NCI-H2227 (cell line): Measurements from ENCODE around the gene MBNL1.

Experiments
- DNase-seq: peaks from one replicate; lab custom pipeline; 2025; ENCODE audit not compliant: unreplicated experiment; lab: John Stamatoyannopoulos, UW

MBNL1 gene

DNA sequence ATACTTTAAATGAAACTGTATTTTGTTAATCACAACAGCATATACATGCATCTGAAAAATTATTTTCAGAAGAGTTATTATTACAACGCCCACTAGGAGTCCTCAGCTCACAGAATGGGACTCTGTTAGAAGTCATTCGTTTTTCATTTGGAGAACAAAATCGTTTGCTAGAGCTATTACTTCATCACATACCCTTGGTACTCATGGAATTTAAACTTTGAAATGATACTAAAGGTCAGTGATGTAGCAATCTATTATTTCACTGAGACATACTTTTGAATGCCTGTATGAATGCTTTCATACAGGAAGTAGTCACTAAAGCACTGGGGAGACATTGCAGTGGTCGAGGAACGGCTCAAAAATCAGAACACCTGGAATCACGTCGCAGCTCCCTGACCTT lies 198.1 kb downstream of the MBNL1 start:
- peak; percentile 12 for DNase-seq

DNA sequence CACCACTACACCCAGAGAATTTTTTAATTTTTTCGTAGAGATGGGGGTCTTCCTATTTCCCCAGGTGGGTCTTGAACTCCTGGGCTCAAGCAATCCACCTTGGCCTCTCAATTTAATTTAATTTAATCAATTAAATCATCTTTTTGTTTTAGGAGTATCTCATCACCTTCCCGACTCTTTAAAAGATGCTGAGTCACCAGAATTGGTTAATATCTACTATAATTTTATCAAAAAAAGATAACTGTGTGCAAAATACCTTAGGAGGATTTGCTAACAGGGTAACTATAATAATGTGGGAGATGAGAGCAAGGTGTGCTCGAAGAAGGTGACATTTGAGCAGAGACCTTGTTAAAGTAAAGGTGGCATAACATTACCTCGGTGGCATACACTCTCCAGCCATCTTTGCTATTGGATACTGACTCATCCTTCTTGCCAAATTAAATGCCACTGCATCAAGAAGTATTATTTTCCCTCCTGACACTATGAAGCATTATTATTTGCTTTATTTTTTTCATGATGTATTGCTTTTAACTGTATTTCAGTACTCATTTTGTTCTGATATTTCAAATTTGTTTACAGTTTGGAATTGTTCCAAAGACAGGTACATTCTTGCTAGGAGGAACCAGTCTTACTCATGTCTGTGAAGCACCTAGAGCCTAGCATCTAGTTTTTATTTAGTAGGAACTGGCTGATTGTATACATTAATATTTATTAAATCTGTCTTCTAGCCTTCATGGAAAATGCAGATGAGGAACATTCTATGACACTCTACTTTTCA lies 200.7 kb downstream of the MBNL1 start:
- DNase-seq, result no peak

DNA sequence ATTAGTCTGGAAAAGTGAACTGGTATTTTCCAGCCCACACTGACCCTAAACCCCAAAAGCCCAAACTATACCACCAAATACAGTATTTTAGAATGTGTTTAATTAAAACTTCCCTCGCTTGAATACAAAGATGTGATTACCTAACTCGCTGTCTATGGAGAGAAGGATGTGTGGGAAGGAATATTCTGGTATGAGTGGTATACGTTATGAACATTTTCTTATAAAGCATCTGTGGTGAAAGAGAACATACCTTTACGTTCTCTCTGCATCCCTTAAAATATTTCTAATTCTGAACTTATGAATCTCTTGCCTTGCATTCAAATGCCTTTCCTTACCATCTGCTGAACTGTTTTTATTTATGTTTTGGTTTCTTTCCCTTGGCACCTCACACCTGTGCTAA lies 201.4 kb downstream of the MBNL1 start:
- DNase-seq, result no peak

- DNase-seq, result no peak
Observed at GRCh38 chr3:152470893-152471292, 202.2 kb downstream of the MBNL1 start.

- DNase-seq, result peak; percentile 53
Observed at GRCh38 chr3:152471814-152472671, 203.3 kb downstream of the MBNL1 start.

DNA sequence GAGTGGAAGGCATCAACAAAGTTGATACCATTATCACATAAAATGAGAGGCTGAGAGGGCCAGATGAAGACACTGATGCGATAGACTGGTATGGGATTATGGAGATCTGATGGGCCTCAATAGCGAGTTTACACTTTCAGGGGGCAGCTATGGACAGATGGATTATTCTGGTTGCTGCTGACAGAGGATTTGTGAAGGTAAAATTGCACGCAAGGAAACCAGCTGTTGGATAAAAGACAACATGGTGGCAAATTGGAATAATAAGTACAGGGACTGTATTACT lies 203.9 kb downstream of the MBNL1 start:
- DNase-seq, result no peak

GRCh38 chr3:152474585-152474984 lies 205.9 kb downstream of the MBNL1 start:
- no peak for DNase-seq

DNA sequence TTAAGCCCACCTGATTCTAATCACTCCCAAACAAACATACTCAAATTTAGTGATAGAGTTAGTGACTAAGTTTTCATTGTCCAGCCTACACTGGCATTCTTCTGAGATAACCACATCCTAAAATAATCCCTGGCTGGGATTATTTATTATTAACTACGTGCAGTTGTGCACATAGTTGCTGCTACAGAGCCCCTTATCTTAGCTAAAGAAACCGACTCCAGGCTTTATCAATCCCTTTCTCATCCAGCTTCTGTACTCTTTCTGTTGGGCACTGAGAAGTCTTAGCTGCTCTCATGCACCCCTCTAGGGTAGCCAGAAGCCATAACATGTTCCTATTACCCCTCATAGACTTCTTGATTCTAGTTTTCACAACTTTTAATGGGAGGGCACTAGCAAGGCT lies 208.7 kb downstream of the MBNL1 start:
- no peak for DNase-seq

GRCh38 chr3:152480282-152480953 lies 211.7 kb downstream of the MBNL1 start:
- no peak for DNase-seq

DNA sequence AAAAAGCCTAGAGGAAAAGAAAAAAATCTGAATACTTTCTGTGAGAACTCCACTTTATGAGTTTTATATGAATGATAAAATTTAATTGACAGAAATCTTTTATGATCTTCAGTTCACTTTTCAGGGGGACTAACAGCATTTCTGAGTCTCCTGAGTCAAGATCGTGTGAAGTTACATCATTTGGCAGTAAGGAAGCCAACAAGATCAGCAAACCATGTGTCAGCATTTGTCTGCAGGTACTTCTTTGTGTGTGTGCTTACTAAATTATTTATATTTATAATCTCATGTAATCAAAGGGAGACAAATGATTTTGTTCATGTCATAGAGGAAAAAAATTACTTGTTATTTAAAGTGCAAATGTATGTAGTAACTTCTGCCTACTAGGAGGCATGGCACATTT lies 217.6 kb downstream of the MBNL1 start:
- no peak for DNase-seq

GRCh38 chr3:152488449-152488848 lies 219.7 kb downstream of the MBNL1 start:
- no peak for DNase-seq

DNA sequence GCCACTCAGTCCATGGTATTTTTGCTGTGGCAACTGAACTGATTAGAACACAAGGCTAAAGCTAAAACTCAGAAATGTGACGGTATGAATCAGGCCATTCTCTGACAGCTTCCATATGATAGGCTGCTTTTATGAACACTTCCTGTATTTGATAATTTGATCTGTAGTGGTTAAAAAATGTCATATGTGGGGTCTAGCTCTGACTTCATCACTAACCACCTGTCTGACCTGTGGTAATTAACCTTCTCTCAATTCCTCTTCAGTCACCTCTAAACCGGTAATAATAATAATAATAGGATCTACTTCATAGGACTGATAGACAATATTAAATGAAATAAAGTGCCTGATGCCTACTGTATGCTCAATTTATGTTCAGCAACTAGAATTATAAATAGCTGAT lies 223.2 kb downstream of the MBNL1 start:
- DNase-seq, result no peak

DNA sequence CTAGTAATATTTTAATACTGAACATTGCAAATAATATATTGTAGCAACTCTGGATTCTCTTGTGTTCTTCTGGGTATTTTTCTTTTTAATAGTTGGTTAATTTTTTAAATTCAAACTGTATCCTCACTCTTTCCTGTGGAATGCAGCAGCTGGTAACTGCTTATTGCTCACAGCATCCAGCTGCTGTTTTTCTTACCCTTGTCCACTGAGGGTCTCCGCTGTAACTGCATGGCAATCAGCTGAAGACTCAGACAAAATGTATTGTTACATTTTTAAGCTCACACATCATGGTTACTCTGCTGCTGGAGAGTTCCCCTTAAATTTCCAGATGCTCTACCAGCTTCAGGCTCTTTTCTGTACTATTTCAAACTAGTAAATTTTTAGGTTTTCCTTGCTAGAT lies 227.6 kb downstream of the MBNL1 start:
- no peak for DNase-seq

DNA sequence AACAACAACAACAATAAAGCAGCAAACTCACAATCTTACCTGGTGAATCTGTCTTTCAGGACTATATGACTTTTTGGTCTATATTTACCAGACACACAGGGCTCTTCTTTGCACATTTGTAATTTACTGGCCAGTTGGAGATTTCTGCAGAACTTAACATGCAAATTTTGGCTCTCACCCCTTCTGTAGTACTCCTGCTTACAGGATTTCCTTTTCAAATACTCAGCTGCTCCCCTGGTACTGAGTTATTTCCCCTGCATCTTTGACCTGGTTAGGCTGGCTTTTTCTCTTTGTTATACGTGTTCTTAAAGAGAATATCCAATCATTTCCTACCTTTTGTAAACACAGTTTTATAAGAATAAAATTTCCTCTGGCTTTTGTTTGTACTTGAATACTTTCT lies 228.0 kb downstream of the MBNL1 start:
- DNase-seq, result no peak

GRCh38 chr3:152497457-152497856 lies 228.7 kb downstream of the MBNL1 start:
- no peak for DNase-seq

DNA sequence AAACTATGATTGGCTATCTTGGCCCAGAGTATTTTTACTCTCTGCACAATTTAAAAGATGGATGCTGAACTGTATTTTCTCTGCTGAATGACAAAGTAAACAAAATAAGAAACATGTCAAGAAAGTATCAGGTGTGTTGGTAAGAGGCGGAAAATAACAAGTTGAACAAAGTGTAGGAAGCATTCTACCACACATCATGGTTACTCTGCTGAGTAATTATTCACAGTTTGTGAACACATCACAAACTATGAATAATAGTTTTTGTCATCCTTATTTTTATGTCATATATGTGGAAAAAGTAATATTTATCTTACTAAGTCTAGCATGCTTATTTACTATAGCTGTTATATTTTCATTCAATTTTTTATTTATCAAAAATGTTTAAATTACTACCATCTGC lies 229.2 kb downstream of the MBNL1 start:
- DNase-seq, result no peak

DNA sequence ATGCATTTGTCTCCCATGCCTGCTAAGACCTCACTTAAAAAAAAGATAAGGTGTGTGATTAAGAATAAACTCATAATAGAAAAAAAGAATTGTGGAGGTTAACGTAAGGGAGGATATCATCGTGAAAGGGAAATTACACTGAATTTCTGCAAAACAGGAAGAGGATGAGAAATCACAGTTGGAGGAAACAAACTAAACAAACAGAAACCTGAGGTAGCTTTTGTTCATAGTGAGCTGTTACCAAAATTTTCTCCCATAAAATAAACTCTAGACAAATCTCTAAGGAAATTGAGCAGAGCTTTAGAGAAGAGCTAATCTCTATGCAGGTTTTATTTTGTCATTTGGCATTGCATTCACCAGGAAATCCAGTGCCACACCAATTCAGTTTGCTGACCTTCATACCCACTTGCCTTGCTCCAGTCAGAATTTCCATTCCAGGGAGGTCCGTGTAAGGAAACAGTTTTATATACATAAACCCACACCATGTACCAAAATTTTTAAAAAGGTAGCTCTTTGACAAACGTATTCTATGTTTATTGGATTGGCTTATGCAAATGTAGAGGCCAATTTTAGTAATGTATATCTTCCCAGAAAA lies 231.2 kb downstream of the MBNL1 start:
- DNase-seq, result no peak

DNA sequence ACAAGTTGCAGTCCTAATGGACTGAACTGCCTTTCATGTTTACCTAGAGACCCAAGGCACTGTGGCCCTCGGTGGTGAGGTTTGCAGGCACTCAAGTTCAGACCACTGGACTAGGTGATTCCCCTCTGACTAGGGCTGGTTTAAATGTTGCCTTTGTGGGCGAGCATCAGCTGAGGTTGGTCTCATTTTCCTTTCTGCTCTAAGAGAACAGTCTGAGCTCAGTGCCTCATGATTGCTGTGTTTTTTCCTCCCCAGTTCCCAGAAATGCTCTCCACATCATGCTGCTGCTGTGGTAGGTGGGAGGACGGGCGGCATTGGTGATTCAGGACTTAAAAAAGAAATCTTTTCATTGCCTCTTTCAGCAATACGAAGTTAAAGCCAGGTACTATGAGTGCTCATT lies 237.2 kb downstream of the MBNL1 start:
- no peak for DNase-seq

GRCh38 chr3:152508705-152509104 lies 240.0 kb downstream of the MBNL1 start:
- no peak for DNase-seq

GRCh38 chr3:152511904-152512303 lies 243.2 kb downstream of the MBNL1 start:
- DNase-seq, result no peak

GRCh38 chr3:152513301-152513960 lies 244.7 kb downstream of the MBNL1 start:
- no peak for DNase-seq
